Activated naive CD8-positive, alpha-beta T cell (primary cell): Measurements from ENCODE around the gene TSPAN5.
"Not testable (repeated sequence)": the region's sequence is repeated elsewhere in the genome, so short reads cannot be mapped to it uniquely, and the experiment has no call there.

Experiments used
- H3K27ac Mint-ChIP-seq: one replicate; pipeline ENCODE4 v1.8.0; 2021; ENCODE audit warnings: mixed read lengths
- H3K27me3 Mint-ChIP-seq: one replicate; pipeline ENCODE4 v1.8.0; 2021; ENCODE audit warnings: mixed read lengths
- H3K36me3 Mint-ChIP-seq: one replicate; pipeline ENCODE4 v1.8.0; 2021; ENCODE audit warnings: mixed read lengths
- H3K4me1 Mint-ChIP-seq: one replicate; pipeline ENCODE4 v1.8.0; 2021; ENCODE audit warnings: low read depth, mixed read lengths
- H3K4me3 Mint-ChIP-seq: one replicate; pipeline ENCODE4 v1.8.0; 2021; ENCODE audit warnings: mild to moderate bottlenecking, mixed read lengths
- H3K9me3 Mint-ChIP-seq: one replicate; pipeline ENCODE4 v1.8.0; 2021; ENCODE audit warnings: low read depth, mixed read lengths

TSPAN5 gene

GRCh38 chr4:98558471-98559169, 99.8 kb downstream of the TSPAN5 start:
- Mint-ChIP-seq H3K27me3 (no peaks in the 10 kb centered on the region), H3K9me3 (no peaks in the 10 kb centered on the region), H3K27ac (no peak overlapping the region), H3K4me1 (no peaks in the 10 kb centered on the region), H3K36me3 (peaks cover 8% of the 10 kb centered on the region), H3K4me3 (no peak overlapping the region)

- Mint-ChIP-seq H3K4me3 (no peak overlapping the region), H3K9me3 (no peaks in the 10 kb centered on the region), H3K27ac (no peak overlapping the region), H3K4me1 (no peaks in the 10 kb centered on the region), H3K36me3 (peaks cover 9% of the 10 kb centered on the region), H3K27me3 (no peaks in the 10 kb centered on the region)
Measured at GRCh38 chr4:98557194-98557892, 101.1 kb downstream of the TSPAN5 start.

- Mint-ChIP-seq H3K4me3 (no peak overlapping the region), H3K9me3 (no peaks in the 10 kb centered on the region), H3K4me1 (no peaks in the 10 kb centered on the region), H3K36me3 (peaks cover 11% of the 10 kb centered on the region), H3K27me3 (no peaks in the 10 kb centered on the region), H3K27ac (no peak overlapping the region)
Measured at GRCh38 chr4:98556451-98556850, 102.0 kb downstream of the TSPAN5 start.

- no peak overlapping the region for H3K27ac Mint-ChIP-seq
- peaks cover 11% of the 10 kb centered on the region for H3K36me3 Mint-ChIP-seq
- no peak overlapping the region for H3K4me3 Mint-ChIP-seq
- no peaks in the 10 kb centered on the region for H3K4me1 Mint-ChIP-seq
- no peaks in the 10 kb centered on the region for H3K27me3 Mint-ChIP-seq
- peaks cover 3% of the 10 kb centered on the region for H3K9me3 Mint-ChIP-seq
Measured at GRCh38 chr4:98555798-98556445, 102.5 kb downstream of the TSPAN5 start.

- H3K4me1 Mint-ChIP-seq = peaks cover 26% of the 10 kb centered on the region
- no peak overlapping the region for H3K27ac Mint-ChIP-seq
Measured at GRCh38 chr4:98546910-98547594, 111.4 kb downstream of the TSPAN5 start.

GRCh38 chr4:98544818-98545414, 113.5 kb downstream of the TSPAN5 start:
- Mint-ChIP-seq H3K9me3 (no peaks in the 10 kb centered on the region), H3K4me3 (no peak overlapping the region), H3K36me3 (no peaks in the 10 kb centered on the region), H3K27ac (peak overlapping the region; percentile 48), H3K4me1 (peaks cover 26% of the 10 kb centered on the region), H3K27me3 (no peaks in the 10 kb centered on the region)

More at GRCh38 chr4:98546910-98547594, 111.4 kb downstream of the TSPAN5 start:
- no peak overlapping the region for H3K4me3 Mint-ChIP-seq
- peaks cover 3% of the 10 kb centered on the region for H3K9me3 Mint-ChIP-seq
- no peaks in the 10 kb centered on the region for H3K27me3 Mint-ChIP-seq
- H3K36me3 Mint-ChIP-seq = peaks cover 3% of the 10 kb centered on the region

GRCh38 chr4:98544141-98544817, 114.1 kb downstream of the TSPAN5 start:
- H3K27me3 Mint-ChIP-seq = no peaks in the 10 kb centered on the region
- H3K9me3 Mint-ChIP-seq = no peaks in the 10 kb centered on the region
- H3K4me3 Mint-ChIP-seq = no peak overlapping the region
- H3K36me3 Mint-ChIP-seq = no peaks in the 10 kb centered on the region
- H3K4me1 Mint-ChIP-seq = peaks cover 26% of the 10 kb centered on the region
- peak overlapping the region; percentile 13 for H3K27ac Mint-ChIP-seq

- H3K36me3 Mint-ChIP-seq = no peaks in the 10 kb centered on the region
- no peak overlapping the region for H3K4me3 Mint-ChIP-seq
- no peaks in the 10 kb centered on the region for H3K27me3 Mint-ChIP-seq
- no peak overlapping the region for H3K27ac Mint-ChIP-seq
- peaks cover 26% of the 10 kb centered on the region for H3K4me1 Mint-ChIP-seq
- no peaks in the 10 kb centered on the region for H3K9me3 Mint-ChIP-seq
Measured at GRCh38 chr4:98542011-98542410, 116.4 kb downstream of the TSPAN5 start.

- Mint-ChIP-seq H3K9me3 (no peaks in the 10 kb centered on the region), H3K27ac (no peak overlapping the region), H3K4me1 (peaks cover 22% of the 10 kb centered on the region), H3K36me3 (no peaks in the 10 kb centered on the region), H3K27me3 (no peaks in the 10 kb centered on the region), H3K4me3 (no peak overlapping the region)
Measured at GRCh38 chr4:98540803-98541202, 117.6 kb downstream of the TSPAN5 start.

GRCh38 chr4:98539741-98540140, 118.7 kb downstream of the TSPAN5 start:
- Mint-ChIP-seq H3K36me3 (no peaks in the 10 kb centered on the region), H3K27me3 (no peaks in the 10 kb centered on the region), H3K4me3 (no peak overlapping the region), H3K4me1 (peaks cover 12% of the 10 kb centered on the region), H3K9me3 (no peaks in the 10 kb centered on the region), H3K27ac (no peak overlapping the region)

GRCh38 chr4:98539299-98539698, 119.1 kb downstream of the TSPAN5 start:
- Mint-ChIP-seq H3K27me3 (no peaks in the 10 kb centered on the region), H3K4me3 (no peak overlapping the region), H3K4me1 (peaks cover 8% of the 10 kb centered on the region), H3K27ac (no peak overlapping the region), H3K9me3 (no peaks in the 10 kb centered on the region), H3K36me3 (no peaks in the 10 kb centered on the region)

GRCh38 chr4:98536631-98537030, 121.8 kb downstream of the TSPAN5 start:
- Mint-ChIP-seq H3K4me1 (no peaks in the 10 kb centered on the region), H3K27me3 (no peaks in the 10 kb centered on the region), H3K27ac (no peak overlapping the region), H3K36me3 (no peaks in the 10 kb centered on the region), H3K4me3 (no peak overlapping the region), H3K9me3 (no peaks in the 10 kb centered on the region)

GRCh38 chr4:98534146-98534545, 124.3 kb downstream of the TSPAN5 start:
- H3K4me3 Mint-ChIP-seq, H3K9me3 Mint-ChIP-seq, H3K4me1 Mint-ChIP-seq, H3K36me3 Mint-ChIP-seq, H3K27me3 Mint-ChIP-seq: not testable (repeated sequence)
- peak overlapping the region; percentile 50 for H3K27ac Mint-ChIP-seq

- H3K27me3 Mint-ChIP-seq = no peaks in the 10 kb centered on the region
- no peaks in the 10 kb centered on the region for H3K9me3 Mint-ChIP-seq
- no peak overlapping the region for H3K27ac Mint-ChIP-seq
- H3K4me1 Mint-ChIP-seq = peaks cover 9% of the 10 kb centered on the region
- no peaks in the 10 kb centered on the region for H3K36me3 Mint-ChIP-seq
- H3K4me3 Mint-ChIP-seq = no peak overlapping the region
Measured at GRCh38 chr4:98530572-98530971, 127.8 kb downstream of the TSPAN5 start.
